GM20000 (cell line): ENCODE measurements around the gene DMD.

Source experiments
- DNase-seq: peaks from one replicate; pipeline ENCODE4 v3.0.0; 2012; ENCODE audit warnings: low spot score
- TF ChIP-seq, protein P1 (sequence below): IDR thresholded peaks from 2 replicates; pipeline ENCODE4 v1.5.1; 2012; ENCODE audit warnings: mild to moderate bottlenecking, control low read depth; ENCODE audit errors: extremely low read depth, missing control alignments

The DMD gene

DNA sequence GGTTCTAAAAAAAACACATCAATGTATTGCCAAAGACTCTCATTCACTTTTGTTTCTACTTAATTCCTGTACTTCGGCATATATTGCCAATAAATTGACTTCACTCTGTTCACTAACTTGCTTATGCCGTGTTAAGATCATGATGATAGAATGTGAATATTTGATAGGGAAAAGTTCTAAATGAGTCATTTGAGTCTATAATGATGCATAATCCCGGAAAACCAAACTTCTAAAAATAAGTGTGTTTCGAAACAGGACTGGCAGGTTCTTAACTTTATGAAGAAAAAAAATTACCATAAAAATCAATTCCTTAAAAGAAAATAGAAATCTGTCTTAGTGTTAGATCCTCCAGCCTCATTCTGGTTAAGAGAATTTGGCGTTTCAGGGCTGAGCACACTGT is 1752.0 kb downstream of the DMD start:
- no peak for DNase-seq
- TF ChIP-seq, protein P1, sequence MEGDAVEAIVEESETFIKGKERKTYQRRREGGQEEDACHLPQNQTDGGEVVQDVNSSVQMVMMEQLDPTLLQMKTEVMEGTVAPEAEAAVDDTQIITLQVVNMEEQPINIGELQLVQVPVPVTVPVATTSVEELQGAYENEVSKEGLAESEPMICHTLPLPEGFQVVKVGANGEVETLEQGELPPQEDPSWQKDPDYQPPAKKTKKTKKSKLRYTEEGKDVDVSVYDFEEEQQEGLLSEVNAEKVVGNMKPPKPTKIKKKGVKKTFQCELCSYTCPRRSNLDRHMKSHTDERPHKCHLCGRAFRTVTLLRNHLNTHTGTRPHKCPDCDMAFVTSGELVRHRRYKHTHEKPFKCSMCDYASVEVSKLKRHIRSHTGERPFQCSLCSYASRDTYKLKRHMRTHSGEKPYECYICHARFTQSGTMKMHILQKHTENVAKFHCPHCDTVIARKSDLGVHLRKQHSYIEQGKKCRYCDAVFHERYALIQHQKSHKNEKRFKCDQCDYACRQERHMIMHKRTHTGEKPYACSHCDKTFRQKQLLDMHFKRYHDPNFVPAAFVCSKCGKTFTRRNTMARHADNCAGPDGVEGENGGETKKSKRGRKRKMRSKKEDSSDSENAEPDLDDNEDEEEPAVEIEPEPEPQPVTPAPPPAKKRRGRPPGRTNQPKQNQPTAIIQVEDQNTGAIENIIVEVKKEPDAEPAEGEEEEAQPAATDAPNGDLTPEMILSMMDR, result no peak

DNA sequence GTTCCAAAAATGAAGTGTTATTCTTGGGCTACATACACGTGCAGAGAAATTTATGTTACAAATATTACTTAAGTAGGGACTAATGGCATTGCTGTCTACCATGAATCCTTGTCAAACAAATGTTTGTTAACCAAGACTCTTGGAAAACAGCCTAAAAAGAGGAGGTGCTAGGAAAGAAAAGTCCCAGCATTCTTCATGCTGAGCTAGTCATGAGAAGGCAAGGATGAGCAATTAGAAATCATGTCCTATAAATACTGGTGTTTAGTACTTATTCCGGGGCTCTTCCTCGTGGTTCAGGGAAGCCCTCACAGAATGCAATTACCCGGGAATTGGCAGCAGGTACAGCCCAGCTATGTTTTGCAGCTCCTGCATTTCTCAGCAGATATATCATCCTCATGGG is 1761.4 kb downstream of the DMD start:
- TF ChIP-seq, protein P1, result no peak

DNA sequence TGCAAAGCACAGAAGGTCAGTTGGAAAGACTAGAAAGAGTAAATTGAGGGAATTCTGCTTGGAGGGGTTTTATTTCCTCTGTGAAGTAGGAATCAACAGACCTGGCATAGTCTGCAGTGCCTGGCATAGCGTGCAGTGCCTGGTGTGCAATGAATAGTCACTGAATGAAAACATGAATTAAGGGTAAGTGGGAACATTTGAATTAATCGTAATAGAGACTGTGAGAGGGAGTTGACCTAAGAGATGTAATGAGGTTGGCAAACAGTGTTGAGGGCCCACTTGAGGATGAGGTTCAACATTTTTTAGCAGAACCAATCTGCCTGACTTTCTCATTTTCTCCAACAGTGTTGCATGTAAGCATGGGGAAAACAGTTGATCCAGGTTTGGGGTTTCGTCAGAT is 1762.3 kb downstream of the DMD start:
- no peak for DNase-seq
- TF ChIP-seq, protein P1, result no peak

More for the DNA sequence above, 1761.4 kb downstream of the DMD start:
- DNase-seq, result no peak

DNA sequence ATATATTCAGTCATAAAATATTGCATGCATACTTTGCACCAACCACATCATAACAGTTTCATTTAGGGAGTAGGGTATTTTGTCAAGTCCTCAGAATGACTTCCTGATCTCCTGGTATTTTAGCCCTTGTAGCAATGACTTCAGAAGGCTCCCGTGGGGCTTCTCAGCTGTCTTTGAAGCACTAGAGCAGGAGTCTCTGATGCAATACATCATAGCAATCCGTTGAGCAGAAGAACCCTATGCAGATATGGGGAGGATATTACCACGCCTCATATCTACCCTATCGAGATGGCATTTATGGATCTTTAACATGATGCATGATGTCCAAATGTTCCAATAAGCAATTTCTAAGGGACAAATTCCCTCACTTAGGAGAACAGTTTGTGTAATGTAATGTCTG is 1765.8 kb downstream of the DMD start:
- TF ChIP-seq, protein P1, result no peak
- DNase-seq, result no peak

DNA sequence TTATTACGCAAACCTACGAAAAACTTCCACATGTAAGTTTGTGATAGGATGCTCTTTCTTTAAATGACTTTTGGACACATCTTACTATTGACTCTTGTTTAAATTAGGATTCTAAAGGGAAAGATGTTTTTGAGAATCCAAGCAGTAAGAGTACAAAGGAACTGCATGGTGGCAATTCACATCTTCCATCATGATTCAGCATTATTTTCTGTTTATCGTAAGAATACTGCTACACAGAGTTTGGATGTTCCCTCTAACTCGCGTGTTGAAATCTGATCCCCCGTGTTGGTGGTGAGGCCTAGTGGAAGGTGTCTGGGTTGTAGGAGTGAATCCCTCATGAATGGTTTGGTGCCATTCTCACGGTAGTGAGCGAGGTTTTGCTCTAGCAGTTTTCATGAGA is 1767.7 kb downstream of the DMD start:
- TF ChIP-seq, protein P1, result no peak
- no peak for DNase-seq

DNA sequence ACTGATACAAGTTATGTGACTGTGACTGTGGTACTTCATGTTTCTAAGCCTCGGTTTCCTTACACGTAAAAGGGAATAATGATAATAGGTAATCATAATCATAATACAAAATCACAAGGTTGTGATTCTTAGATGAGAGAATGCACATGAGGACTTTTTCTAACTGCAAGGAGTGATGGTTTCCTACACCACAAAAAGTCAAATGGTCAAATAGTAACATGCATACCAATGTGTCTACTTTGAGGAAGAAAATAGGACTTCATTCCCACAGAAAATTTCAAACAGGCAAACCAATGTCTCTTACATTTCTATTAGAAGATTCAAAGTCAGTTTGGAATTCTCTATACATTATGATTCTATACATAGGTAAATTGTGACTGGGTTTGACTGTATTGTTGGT is 1770.8 kb downstream of the DMD start:
- no peak for DNase-seq
- TF ChIP-seq, protein P1, result no peak

DNA sequence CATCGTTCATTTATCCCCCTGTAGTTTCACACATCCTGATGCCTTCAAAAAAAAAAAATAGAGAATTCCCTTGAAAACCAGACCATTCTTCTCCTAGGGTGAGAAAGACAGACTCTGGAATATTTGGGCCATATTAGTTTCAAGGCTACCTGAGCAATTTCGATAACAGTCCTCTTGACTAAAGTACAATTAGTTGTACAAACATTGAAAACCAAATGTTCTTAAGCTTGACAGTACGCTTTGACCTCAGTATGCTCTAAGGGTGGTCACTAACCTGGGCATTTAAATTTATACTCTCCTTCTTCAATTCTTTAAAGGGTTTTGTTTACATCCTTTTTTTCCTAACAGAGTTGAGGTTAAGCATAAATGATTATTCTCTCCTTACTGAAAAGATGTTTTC is 1774.9 kb downstream of the DMD start:
- TF ChIP-seq, protein P1, result no peak

More for the DNA sequence above, 1774.9 kb downstream of the DMD start:
- DNase-seq, result no peak
